Glutamatergic neuron (in vitro differentiated cells): ENCODE measurements around the gene TIAL1. TPM values are rescaled to one million over a fixed set of nuclear protein-coding genes. Genes with fewer than 3 reads are reported as not detected.
A peak's percentile ranks its signal among the peaks of the same experiment; 100 is the strongest.

Experiments
- DNase-seq: peaks from one replicate; pipeline ENCODE4 v3.0.0; 2022
- H3K27ac Mint-ChIP-seq: one replicate; pipeline ENCODE4 v1.8.0; 2020; ENCODE audit warnings: mild to moderate bottlenecking, mixed read lengths, inconsistent platforms; ENCODE audit not compliant: unreplicated experiment
- H3K27me3 Mint-ChIP-seq: one replicate; pipeline ENCODE4 v1.8.0; 2020; ENCODE audit warnings: mild to moderate bottlenecking, moderate library complexity, mixed read lengths, inconsistent platforms; ENCODE audit not compliant: unreplicated experiment
- H3K36me3 Mint-ChIP-seq: one replicate; pipeline ENCODE4 v1.8.0; 2020; ENCODE audit warnings: mild to moderate bottlenecking, mixed read lengths, inconsistent platforms; ENCODE audit not compliant: unreplicated experiment
- H3K4me1 Mint-ChIP-seq: one replicate; pipeline ENCODE4 v1.8.0; 2020; ENCODE audit warnings: mild to moderate bottlenecking, low read depth, mixed read lengths, inconsistent platforms; ENCODE audit not compliant: unreplicated experiment
- H3K4me3 Mint-ChIP-seq: one replicate; pipeline ENCODE4 v1.8.0; 2020; ENCODE audit warnings: mild to moderate bottlenecking, mixed read lengths, inconsistent platforms; ENCODE audit not compliant: unreplicated experiment
- H3K9me3 Mint-ChIP-seq: one replicate; pipeline ENCODE4 v1.8.0; 2020; ENCODE audit warnings: mild to moderate bottlenecking, moderate library complexity, mixed read lengths, inconsistent platforms; ENCODE audit not compliant: unreplicated experiment
- CTCF ChIP-seq: fragments of 200-600 bp; sonication (generic); IDR thresholded peaks from one replicate; pipeline ENCODE4 v1.5.0; 2021; ENCODE audit not compliant: partially characterized antibody, unreplicated experiment
- total RNA-seq: library from RNA; stranded (reverse); fragmentation: NEBNext Ultra II Directional; extraction: Animal tissue kit (Norgen Biotek cat#: 25700); gene quantifications from one replicate; pipeline ENCODE4 v1.2.1, GENCODE V29; 2021; ENCODE audit not compliant: unreplicated experiment

TIAL1 gene
- total RNA-seq, 1 donor from 2014 or later: 216 TPM

DNA sequence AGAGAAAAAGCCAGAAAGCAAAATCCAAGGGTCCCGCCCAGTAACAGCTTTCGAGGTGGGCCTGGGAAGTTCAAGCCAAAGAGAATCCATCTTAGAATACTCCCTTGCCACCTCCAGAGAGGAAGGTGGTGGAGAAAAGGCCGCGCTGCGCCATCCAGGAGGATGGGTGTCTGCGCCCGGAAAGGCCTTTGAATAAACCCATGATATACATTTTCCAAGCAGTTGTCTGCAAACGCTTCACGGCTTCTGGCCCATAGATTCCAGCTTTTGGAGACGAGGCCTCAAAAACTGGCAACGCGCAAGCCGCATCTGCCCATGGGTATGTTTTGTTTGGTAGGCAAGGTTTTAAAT is 72.1 kb downstream of the TIAL1 start:
- no peak overlapping the region for H3K4me3 Mint-ChIP-seq
- H3K9me3 Mint-ChIP-seq: peaks cover 12% of the 10 kb centered on the region
- H3K36me3 Mint-ChIP-seq: peaks cover 4% of the 10 kb centered on the region
- peaks cover 45% of the 10 kb centered on the region for H3K4me1 Mint-ChIP-seq
- peaks cover 21% of the 10 kb centered on the region for H3K27me3 Mint-ChIP-seq
- H3K27ac Mint-ChIP-seq: peak overlapping the region; percentile 38
- DNase-seq: no peak
- TF ChIP-seq CTCF: no peak

DNA sequence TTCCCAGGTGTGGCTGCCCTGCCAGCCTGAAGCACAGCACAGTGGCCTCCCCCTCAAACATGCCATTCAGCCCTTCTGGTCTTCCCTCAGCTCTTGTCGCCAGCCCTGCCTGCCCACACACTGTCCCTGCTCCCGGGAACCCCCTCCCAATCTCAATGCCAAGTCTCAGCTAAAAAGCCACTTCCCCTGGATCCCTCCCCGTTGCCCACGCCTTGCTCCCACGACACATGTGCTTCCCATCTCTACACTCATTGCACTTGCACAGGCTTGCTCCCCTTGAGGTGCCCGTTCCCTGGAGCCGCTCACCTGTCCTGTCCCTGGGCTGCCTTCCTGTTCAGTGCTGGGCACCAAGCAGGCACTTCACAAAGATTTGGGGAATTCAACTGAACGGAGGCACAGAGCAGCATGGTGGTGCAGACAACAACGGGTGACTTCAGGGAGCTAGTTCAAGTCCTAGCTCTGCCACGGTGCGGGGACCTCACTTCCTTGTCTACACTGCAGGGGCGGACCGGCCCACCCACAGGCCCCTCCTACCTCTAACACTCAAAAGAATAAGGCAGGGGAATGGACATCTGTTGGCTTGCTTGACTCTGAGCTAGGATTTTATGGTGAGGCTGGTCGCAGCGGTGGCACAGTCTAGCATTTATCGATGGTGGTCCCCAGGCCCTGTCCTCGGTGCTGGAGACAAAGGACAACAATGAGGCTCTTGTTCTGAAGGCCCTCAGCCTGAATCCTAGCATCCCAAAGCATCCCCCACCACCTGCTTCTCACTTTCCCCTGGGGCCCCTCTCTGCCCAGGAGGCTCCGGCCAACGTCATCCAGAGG is 72.7 kb downstream of the TIAL1 start:
- H3K27ac Mint-ChIP-seq: peak overlapping the region; percentile 17
- TF ChIP-seq CTCF: no peak
- DNase-seq: no peak
- peaks cover 22% of the 10 kb centered on the region for H3K27me3 Mint-ChIP-seq
- H3K4me3 Mint-ChIP-seq: no peak overlapping the region
- peaks cover 12% of the 10 kb centered on the region for H3K9me3 Mint-ChIP-seq
- peaks cover 42% of the 10 kb centered on the region for H3K4me1 Mint-ChIP-seq
- peaks cover 4% of the 10 kb centered on the region for H3K36me3 Mint-ChIP-seq

Other genes starting within 250 kb of the TIAL1 start
- 311 TPM for gene RGS10, start 54.2 kb downstream of the TIAL1 start, total RNA-seq
- gene BAG3, start 54.4 kb upstream of the TIAL1 start, total RNA-seq: 15.7 TPM
- 186 TPM for gene INPP5F, start 129.1 kb upstream of the TIAL1 start, total RNA-seq